GM10847 (cell line): Measurements from ENCODE around the gene SCAND1.

Source experiments
- POLR2A ChIP-seq: IDR thresholded peaks from 2 replicates; pipeline ENCODE4 v1.6.1; 2011; ENCODE audit not compliant: insufficient read length; ENCODE audit errors: extremely low read depth

The SCAND1 gene

DNA sequence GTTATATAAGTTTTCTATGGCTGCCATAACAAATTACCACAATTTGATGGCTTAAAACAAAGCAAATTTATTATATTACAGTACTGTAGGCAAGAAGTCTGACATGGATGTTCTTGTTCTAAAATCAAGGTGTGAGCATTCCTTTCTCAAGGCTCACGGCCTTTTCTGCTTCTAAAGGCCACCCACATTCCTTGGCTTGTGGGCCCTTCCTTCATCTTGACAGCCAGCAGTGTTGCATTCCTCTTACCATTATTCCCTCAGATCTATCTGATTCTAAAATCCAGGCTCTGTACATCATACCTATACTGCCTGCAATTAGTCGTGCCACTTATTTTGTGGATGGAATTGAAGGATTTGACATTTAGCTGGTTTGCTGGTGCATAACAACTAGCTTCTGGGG, 17.7 kb upstream of the SCAND1 start:
- no peak for TF ChIP-seq POLR2A

DNA sequence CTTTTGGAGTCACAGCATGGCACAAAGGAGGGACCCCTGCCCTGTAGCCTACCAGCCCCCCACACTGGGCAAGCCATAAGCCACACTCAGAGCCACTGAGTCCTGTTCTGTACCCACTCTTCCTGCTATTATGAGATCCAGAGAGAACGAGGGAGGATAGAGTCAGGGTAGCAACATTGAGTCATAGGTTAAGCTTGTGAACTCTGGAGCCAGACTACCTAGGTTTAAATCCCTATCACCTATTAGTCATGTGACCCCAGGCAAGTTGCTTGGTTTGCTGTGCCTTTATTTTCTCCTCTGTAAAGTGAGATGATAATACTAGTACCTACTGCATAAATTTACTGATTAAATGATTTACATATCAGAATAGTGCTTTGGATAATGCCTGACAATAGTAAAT, 14.6 kb upstream of the SCAND1 start:
- TF ChIP-seq POLR2A = no peak

DNA sequence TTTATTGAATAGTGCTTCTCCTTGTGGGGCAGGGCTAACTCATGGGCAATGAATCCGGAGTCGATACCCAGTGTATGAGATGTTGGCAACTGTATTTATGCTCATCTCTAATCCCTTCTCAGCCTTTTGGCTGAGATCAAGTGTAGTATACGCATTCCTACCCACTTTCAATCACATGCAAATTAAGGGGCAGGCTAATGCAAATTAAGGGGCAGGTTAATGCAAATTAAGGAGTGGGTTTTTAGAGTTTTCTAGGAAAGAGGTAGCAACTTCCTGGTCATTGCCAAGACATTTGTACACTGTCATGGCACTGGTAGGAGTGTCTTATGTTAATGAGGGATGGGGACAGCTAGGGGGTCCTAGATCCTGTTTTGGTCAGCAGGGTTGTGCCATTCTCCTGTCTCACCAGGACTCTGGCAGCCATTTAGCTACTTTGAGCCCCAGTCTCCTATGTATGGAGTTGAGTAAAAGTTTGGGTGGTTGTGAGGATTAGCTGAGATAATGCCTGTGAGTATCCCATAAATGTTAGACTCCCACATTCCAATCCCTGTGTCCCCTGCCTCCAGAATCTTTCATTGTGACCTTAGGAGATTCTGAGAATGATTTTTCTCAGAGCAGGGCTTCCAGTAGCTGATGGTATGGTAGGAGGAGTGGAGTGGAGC, 13.8 kb upstream of the SCAND1 start, which contains the start of gene CNBD2:
Gene CNBD2 (plus strand): TSS at position 612 of the 662 bp plus-strand sequence. CDS start 173 bp downstream, outside the sequence.
- TF ChIP-seq POLR2A = no peak

DNA sequence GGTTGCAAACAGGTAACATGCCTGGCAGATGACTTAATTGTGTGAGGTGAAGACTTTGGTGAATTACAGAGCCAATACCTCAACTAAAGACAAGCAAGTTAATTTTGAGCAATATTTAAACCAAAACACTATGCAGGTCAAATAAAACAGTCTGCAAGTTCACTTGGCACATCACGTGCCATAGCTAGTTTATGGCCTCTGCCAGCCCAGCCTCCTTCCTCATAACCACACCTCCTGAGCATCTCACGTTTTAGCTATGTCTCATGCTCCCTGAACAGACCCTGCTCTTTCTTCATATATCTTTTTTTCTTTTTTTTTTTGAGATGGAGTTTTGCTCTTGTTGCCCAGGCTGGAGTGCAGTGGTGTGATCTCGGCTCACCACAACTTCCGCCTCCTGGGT, 9.6 kb upstream of the SCAND1 start:
- no peak for TF ChIP-seq POLR2A

DNA sequence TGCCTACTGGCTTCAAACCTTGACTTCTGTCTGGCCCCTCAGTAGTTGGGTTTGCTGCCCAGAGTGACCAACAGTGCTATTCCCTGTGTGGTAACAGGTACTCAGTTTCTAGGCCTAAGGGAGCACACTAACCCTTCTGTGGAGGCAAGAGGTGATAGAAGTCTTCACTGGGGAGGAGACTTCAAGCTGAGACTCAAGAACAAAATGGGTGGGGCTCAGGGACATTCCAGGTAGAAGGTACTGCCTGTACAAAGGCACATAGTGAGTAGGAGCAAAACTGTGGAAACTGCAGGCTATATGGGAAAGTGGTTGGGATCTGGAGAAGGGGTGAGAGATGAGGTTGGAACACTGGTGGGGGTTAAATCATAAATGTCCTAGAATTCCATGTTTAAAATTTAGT, 2.3 kb upstream of the SCAND1 start:
- TF ChIP-seq POLR2A = no peak

DNA sequence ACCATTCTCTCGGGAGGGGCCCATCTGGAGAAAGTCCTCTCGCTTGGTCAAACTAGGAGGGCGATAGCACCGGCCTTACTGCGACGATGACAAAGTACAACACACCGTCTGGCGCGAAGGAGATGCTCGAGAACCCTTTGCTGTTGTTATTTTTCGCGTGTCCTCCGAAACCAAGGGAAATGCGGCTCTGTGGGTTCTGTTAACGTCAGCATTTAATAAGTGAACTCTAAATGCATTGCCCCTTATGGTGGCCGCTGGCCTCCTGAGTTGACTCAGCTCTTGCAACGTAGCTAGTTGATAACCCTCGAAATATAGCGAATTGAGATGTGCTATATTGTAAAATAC, 577 bp upstream of the SCAND1 start:
- no peak for TF ChIP-seq POLR2A

DNA sequence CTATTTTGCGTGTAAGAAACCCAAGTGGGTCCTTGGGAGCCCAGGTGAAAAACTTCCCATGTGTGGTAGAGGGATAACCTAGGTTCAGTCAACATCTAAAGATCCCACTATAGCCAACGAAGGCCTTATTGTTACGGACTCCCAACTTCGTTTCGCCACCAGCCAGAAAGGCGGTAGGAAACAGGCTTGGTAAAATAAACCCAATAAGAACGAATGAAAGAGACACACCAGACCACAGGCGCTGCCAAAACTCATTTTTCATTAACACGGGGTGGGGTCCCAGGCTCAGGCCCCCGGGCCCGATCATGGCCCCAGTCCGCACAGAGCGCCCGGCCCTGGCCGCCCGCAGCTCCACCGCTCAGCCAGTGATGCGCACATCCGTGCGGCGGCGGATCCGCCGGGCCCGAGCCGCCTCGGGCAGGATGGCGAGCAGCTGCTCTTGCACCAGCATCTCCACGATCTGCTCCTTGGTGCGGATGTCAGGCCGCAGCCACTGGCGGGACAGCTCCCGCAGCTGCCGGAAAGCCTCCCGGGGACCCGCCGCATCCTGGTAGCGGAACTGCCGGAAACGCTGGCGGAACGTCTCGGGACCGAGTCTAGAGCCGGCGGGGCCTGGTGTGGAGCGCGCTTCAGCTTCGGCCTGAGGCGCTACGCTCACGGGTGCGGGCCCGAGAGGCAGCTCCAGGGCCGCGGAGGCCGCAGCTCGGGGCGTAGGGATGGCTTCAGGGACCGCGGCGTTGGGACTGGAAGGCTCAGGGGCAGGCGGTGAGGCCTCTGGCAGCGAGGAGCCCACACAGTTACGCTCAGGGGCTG, 709 bp downstream of the SCAND1 start:
- TF ChIP-seq POLR2A = no peak

DNA sequence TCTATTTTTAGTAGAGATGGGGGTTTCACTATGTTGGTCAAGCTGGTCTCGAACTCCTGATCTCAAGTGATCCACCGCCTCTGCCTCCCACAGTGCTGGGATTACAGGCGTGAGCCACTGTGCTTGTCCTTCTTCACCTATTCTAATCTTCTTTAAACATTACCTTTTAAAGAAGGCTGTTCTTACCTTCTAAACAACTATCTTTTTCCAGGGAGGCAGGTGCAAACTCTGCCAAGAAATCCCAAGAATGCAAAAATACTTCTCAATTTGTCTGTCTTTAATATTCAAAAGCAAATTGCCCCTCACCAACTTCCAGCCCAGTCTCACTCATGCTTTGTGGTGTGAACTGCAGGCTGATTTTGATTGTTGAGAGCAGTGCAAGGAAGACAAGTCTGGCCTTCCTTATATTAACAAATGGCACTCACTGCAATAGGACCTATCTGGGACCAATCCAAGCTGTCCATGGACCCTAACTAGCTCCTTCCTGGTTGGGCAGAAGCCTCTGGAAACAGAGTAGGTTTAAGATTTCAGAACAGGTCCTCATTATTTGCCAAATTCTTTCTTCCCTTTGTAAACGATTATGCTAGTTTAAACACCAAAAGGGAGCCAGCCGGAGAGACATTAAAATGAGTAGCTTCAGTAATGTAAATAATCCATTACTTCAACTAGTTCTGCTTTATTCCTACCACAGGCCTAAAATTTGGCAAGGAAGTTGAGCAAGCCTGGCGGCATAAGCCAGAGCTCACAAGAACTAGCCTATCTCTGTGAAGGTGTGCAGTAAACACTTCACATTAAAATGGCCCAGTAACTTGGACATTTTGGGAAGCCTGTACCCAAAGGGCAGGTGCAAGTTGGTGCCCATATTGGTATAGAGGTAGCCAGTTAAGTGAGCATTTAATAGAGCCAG, 1.6 kb downstream of the SCAND1 start:
- no peak for TF ChIP-seq POLR2A

DNA sequence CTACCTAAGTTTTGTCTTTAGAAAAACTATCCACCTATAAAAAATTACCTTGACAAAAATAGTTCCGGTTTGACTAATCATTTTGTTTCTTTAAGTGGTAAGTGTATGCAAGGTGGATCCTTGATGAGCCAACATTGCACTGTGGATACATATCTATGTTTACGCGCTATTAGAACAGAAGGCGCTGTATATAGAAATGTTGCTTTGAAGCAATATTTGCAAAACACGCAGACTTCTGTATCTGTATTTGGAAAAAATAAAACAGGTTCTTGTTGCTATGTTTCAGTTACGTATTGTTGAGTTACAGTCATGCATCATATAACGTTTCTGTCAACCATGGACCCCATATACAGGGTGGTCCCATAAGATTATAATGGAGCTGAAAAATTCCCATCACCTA, 4.2 kb downstream of the SCAND1 start:
- no peak for TF ChIP-seq POLR2A

DNA sequence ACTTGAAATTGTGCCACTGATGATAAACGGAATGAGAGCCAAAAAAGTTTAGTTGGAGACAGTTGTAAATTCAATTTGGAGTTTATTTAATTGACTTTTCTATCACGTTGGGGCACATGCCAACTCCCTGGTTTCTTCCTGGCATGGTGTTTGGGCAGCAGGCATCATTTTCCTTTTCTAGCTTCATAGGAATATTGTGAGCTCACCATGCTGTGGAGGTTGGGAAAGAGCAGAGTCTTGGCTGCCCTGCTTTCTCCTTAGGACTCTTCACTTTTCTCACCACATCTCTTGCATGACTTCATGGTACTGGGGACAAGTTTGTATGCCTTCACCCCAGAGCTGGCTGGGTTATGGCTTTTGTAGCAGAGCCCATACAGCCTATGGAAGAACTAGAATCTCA, 6.4 kb downstream of the SCAND1 start:
- no peak for TF ChIP-seq POLR2A

DNA sequence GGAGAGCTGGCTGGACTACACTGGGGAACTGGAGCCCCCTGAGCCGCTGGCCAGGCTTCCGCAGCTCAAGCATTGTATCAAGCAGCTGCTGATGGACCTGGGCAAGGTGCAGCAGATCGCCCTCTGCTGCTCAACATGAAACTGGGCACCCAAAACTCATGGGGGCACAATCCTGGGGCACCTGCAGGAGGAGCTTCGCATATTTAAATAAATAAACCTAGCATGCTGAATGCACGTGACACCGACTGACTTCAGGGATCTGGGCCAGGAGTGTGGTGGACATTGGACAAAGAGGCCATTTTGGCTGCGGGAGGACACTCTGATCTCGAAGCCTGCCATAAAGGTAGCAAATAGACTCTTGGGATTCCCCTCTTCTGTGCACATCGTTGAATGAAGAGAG, 6.8 kb downstream of the SCAND1 start:
- no peak for TF ChIP-seq POLR2A

DNA sequence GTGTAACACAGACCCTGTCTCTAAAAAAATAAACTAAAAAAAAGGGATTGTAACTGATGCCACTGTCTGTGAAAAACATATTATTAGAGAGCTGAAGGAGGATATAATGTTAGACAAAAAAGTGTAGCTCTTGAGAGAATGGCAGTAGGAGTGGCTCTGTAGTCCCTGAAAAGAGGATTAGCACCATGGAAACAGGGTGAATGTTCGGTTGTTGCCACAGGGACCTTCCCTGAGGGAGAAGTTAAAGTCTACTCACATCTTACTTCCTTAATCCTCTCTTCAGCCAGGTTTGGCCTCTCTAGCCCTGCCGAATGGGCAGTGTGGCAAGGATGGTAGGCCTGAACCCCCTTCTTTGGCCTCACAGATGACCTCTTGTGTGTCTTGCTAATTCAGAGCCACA, 12.1 kb downstream of the SCAND1 start:
- TF ChIP-seq POLR2A = no peak

DNA sequence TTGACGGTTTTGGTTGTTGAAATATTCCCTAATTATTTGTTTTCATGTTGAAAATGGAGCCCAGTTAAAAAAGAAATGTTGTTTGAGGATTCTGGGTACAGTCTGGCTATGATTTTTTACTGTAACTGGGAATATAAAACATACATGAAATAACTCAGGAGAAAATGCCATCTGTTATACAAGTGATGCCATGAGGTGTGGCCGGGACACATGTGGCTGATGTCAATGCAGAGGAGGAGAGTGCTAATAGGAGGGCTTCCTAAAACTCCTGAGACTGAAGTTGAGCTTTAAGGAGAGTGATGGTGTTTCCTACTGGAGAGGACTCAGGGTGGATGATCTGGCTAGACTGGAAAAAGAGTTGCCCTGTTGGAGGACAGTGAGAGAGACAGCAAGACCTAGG, 12.7 kb downstream of the SCAND1 start:
- TF ChIP-seq POLR2A = no peak

DNA sequence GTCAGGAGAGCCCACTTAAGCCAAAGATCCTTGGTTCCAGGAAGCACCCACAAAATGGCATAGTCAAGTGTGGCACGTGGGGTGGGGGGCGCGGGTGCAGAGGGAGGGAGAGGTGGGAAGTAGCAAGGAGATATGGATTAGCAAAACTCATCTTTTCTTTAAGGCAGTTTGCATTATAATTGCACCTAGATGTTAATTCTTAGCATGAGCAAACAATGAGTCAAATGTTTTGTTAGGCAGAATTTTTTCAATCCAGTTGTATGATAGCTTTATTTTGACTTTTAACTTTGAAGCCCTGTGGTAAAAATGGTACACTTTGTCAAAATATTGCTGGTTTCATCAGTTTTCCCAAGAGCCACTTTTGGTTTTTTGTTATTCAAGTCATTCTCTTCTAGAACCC, 15.0 kb downstream of the SCAND1 start:
- TF ChIP-seq POLR2A = no peak

DNA sequence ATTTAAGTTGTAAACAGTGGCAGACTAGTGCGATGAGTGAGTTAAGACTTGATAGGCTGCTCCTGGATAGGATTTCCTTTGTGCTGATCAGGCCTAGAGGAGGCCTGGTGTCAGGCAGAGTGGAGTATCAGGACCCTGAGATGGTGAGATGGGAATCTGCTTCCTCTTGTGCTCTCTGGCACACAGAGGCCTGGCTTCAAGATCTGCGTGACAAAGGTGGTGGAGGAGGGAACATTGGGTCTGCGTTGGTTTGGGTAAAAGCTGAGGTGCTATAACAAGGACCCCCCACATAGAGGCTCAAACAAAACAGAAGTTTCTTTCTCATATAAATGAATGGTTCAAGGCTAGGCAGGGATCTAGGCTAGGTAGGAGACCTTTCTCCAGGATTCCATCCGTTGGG, 20.3 kb downstream of the SCAND1 start:
- no peak for TF ChIP-seq POLR2A

DNA sequence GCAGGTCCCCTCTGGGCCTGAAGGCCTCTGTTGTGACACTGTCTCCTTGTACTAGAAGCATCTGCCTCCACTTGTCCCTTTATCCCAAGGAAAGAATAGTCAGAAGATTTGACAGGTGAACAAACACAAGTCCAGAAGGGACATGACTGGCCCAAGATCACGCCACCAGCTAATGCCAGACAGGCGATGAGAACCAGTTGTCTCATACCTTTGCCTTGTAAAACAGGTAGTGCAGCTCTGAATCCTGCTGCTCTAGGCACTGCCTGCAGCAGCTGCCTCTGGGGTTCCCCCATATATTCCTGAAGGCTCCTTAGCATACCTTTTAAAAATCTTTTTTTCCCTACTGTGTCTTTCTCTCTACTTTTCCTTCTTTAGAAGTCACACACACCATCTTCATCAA, 25.0 kb downstream of the SCAND1 start:
- no peak for TF ChIP-seq POLR2A
